ENCODE measurements around the gene SLC35E4. TPM values are rescaled to one million over a fixed set of nuclear protein-coding genes. Genes with fewer than 3 reads are reported as not detected.

SLC35E4 gene
- total and polyA plus RNA-seq, 9 of the 15 experiments (the other 6 are each of a cell fraction or from before 2014, with no cell fraction given) = 0.06 to 2.3 (median 0.86) TPM; not detected in 1

GRCh38 chr22:30591191-30591587, 44.4 kb upstream of the SLC35E4 start:
- H3K36me3 ChIP-seq (ENCODE audit: control insufficient read depth, insufficient read depth, low read length) = peaks cover 44% of the 10 kb centered on the region
- H3K4me1 ChIP-seq (replicated peaks in 1 of 2; ENCODE audit: control insufficient read depth in 2 of 2, insufficient read depth in 2 of 2, low read length in 2 of 2) = peaks cover 0 to 6% of the 10 kb centered on the region in 2 experiments; a peak in 2 of 5 replicates
- ChIA-PET POLR2A (interaction anchor here (0.6 to 1.8 kb wide), 7 partner anchors 10 to 95 kb away, joined by 3 to 11 read pairs (median 5); partner anchors contain the start of gene TCN2), CTCF (ENCODE audit: low intra/inter-chr PET ratio) (no interaction called here)
- no peaks in the 10 kb centered on the region for H4K20me1 ChIP-seq (replicated peaks; ENCODE audit: control insufficient read depth, insufficient read depth, low read length)
- ATAC-seq (peak; percentile 34), FAIRE-seq (peak; percentile 63), DNase-seq (ENCODE audit: extremely low read depth in 1 of 4, low spot score in 3 of 4) (no peak)
- H3K4me3 ChIP-seq = peak overlapping the region; percentile 61
- H3K27me3 ChIP-seq (ENCODE audit: control insufficient read depth in 2 of 2, insufficient read depth in 2 of 2, low read length in 2 of 2) = no peaks in the 10 kb centered on the region
- intact Hi-C loops (cut with micrococcal nuclease) = no loop called here
- no peaks in the 10 kb centered on the region for H3K9me1 ChIP-seq (ENCODE audit: control insufficient read depth, insufficient read depth, low read length)
- H3K9ac ChIP-seq (ENCODE audit: insufficient read depth in 1 of 2, low read depth in 2 of 2, low read length in 2 of 2) = peak overlapping the region; percentile 90 to 92
- peak overlapping the region; percentile 90 for H2AFZ ChIP-seq (ENCODE audit: low read depth, low read length)
- peak overlapping the region; percentile 96 for H3K4me2 ChIP-seq (ENCODE audit: insufficient read depth, low read length)
- no peaks in the 10 kb centered on the region for H3K9me3 ChIP-seq (replicated peaks; ENCODE audit: control insufficient read depth, insufficient read depth, low read depth, low read length)
- peaks cover 32% of the 10 kb centered on the region for H3K79me2 ChIP-seq (ENCODE audit: control insufficient read depth, insufficient read depth, low read length)
- under 1% methylated on average over 14 of the region's 14 CpGs for WGBS (ENCODE audit: insufficient coverage, low coverage, missing lambda C conversion rate)
- BruUV-seq (replicated peaks) = TSS peak; percentile 49
- in situ Hi-C loops (cut with MboI) = no loop called here
- peak overlapping the region; percentile 93 for H3K27ac ChIP-seq (ENCODE audit: extremely low read depth, low read depth, low read length)
- TF ChIP-seq KDM5B (IDR thresholded peaks at IDR 0.05; ENCODE audit: insufficient replicate concordance, low read depth, low read length) (peak; percentile 18), EHMT2 (IDR thresholded peaks at IDR 0.05) (no peak), KAT7 (CRISPR knock-in tag; IDR thresholded peaks at IDR 0.05; ENCODE audit: borderline replicate concordance) (peak; percentile 67; the same call in 1 of the 2 replicates), ZNF75A (CRISPR knock-in tag; IDR thresholded peaks at IDR 0.05) (no peak), DMBX1 (CRISPR knock-in tag; IDR thresholded peaks at IDR 0.05; ENCODE audit: borderline replicate concordance) (no peak), ZNF165 (CRISPR knock-in tag; IDR thresholded peaks at IDR 0.05; ENCODE audit: borderline replicate concordance) (no peak), E2F1 (CRISPR knock-in tag; IDR thresholded peaks at IDR 0.05) (no peak), ZNF507 (tag; conservative IDR thresholded peaks at IDR 0.05) (no peak), AFF1 (IDR thresholded peaks at IDR 0.05; ENCODE audit: low read depth in 1 of 2, partially characterized antibody in 2 of 2) (no peak), CBX1 (IDR thresholded peaks at IDR 0.05; ENCODE audit: low read depth) (no peak), ZNF384 (IDR thresholded peaks at IDR 0.05; ENCODE audit: low read depth, low read length) (no peak), STAT6 (CRISPR knock-in tag; IDR thresholded peaks at IDR 0.05) (no peak), ZNF239 (CRISPR knock-in tag; IDR thresholded peaks at IDR 0.05) (no peak), ELK1 (CRISPR knock-in tag; IDR thresholded peaks at IDR 0.05) (no peak)
